ENCODE results near the gene LTBP1. TPM values are rescaled to one million over a fixed set of nuclear protein-coding genes. Genes with fewer than 3 reads are reported as not detected.

Gene LTBP1
- total and polyA plus RNA-seq, 2 experiments from 2014 or later = 15.7 to 49.8 TPM

DNA sequence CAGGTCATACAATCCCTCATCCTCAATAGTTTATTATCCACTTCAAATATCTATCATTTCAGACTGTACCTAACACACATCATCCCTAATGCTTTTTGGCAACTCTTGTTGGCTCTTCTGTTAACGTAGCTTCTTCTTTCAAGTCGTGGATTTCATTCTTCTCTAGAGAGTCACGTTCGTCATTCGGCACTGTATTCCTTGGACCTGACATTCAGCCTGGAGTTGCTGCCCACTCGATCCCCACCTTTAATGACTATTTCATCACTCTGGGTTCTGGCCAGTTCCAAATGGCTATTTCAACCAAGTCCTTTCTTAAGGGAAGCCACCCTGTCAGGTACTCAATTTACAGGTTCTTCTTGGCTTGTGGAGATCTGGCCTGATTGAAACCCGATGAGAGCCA is 337.5 kb downstream of the LTBP1 start:
- Histone ChIP-seq H3K27me3 (ENCODE audit: insufficient read depth) (no peaks in the 10 kb centered on the region), H3K36me3 (ENCODE audit: insufficient read depth) (no peaks in the 10 kb centered on the region), H3K79me2 (replicated peaks; ENCODE audit: insufficient read depth) (no peaks in the 10 kb centered on the region), H4K20me1 (replicated peaks; ENCODE audit: insufficient read depth) (no peaks in the 10 kb centered on the region), H2AFZ (no peak overlapping the region), H3F3A (replicated peaks; ENCODE audit: low read depth) (no peaks in the 10 kb centered on the region), H3K4me1 (ENCODE audit: insufficient read depth) (no peaks in the 10 kb centered on the region), H3K9me2 (ENCODE audit: insufficient read depth) (no peaks in the 10 kb centered on the region), H3K27ac (ENCODE audit: low read depth) (no peak overlapping the region), H3K4me3 (no peak overlapping the region), H3K4me2 (no peak overlapping the region)
- Mint-ChIP-seq H3K36me3 (ENCODE audit: low read depth) (0 out of 3 replicates have a peak, but pooled peaks cover 3% of the 10 kb centered on the region), H3K27me3 (ENCODE audit: insufficient read depth, low read depth, poor library complexity) (no peaks in the 10 kb centered on the region), H3K4me1 (no peaks in the 10 kb centered on the region), H3K27ac (no peak overlapping the region), H3K4me3 (no peak overlapping the region), H3K9me3 (no peaks in the 10 kb centered on the region)
- ATAC-seq = no peak
- TF ChIP-seq, protein P1, sequence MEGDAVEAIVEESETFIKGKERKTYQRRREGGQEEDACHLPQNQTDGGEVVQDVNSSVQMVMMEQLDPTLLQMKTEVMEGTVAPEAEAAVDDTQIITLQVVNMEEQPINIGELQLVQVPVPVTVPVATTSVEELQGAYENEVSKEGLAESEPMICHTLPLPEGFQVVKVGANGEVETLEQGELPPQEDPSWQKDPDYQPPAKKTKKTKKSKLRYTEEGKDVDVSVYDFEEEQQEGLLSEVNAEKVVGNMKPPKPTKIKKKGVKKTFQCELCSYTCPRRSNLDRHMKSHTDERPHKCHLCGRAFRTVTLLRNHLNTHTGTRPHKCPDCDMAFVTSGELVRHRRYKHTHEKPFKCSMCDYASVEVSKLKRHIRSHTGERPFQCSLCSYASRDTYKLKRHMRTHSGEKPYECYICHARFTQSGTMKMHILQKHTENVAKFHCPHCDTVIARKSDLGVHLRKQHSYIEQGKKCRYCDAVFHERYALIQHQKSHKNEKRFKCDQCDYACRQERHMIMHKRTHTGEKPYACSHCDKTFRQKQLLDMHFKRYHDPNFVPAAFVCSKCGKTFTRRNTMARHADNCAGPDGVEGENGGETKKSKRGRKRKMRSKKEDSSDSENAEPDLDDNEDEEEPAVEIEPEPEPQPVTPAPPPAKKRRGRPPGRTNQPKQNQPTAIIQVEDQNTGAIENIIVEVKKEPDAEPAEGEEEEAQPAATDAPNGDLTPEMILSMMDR (conservative IDR thresholded peaks at IDR 0.05; ENCODE audit: low read depth in 2 of 2) = no peak
- TF ChIP-seq EZH2phosphoT487 (IDR thresholded peaks at IDR 0.05; ENCODE audit: unreplicated experiment) = no peak
- TF ChIP-seq POLR2AphosphoS5 (IDR thresholded peaks at IDR 0.05; ENCODE audit: low read depth) = no peak
- TF ChIP-seq, protein P2, sequence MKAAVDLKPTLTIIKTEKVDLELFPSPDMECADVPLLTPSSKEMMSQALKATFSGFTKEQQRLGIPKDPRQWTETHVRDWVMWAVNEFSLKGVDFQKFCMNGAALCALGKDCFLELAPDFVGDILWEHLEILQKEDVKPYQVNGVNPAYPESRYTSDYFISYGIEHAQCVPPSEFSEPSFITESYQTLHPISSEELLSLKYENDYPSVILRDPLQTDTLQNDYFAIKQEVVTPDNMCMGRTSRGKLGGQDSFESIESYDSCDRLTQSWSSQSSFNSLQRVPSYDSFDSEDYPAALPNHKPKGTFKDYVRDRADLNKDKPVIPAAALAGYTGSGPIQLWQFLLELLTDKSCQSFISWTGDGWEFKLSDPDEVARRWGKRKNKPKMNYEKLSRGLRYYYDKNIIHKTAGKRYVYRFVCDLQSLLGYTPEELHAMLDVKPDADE (IDR thresholded peaks at IDR 0.05) = no peak
- TF ChIP-seq NANOG (IDR thresholded peaks at IDR 0.05; ENCODE audit: borderline replicate concordance) = no peak
- no peak for DNase-seq (ENCODE audit: low spot score)

DNA sequence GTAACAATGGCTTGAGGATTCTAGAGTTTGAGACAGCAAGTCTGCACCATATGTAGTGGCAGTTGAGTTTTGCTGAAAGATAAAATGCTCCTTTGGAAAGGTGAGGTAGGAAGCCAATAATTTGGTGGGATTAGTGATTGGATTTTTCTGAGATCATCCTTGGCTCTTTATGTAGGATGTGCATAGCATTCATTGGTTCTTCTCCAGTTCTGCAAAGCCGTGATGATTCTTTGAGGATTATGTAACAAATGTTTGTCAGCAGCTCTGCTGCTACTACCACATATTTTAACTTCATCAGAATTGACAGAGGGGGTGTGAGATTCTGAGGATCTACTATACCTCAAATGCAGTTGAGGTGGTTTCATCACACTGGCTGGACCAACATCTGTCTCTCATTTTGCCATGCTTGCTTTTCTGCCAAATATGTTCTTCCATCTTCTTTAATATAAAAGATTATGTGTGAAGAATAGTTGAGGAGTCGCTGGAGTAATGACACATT is 340.8 kb downstream of the LTBP1 start:
- H3K9me3 Mint-ChIP-seq = no peaks in the 10 kb centered on the region
- no peak overlapping the region for H3K4me3 Mint-ChIP-seq
- no peaks in the 10 kb centered on the region for H3F3A ChIP-seq (replicated peaks; ENCODE audit: low read depth)

More for the DNA sequence above, 340.8 kb downstream of the LTBP1 start:
- no peaks in the 10 kb centered on the region for H3K4me1 ChIP-seq (ENCODE audit: insufficient read depth)
- H3K36me3 Mint-ChIP-seq (ENCODE audit: low read depth) = 0 out of 3 replicates have a peak, but pooled peaks cover 3% of the 10 kb centered on the region
- H3K4me1 Mint-ChIP-seq = peaks cover under 1% of the 10 kb centered on the region; the same call in 1 of the 3 replicates
- no peaks in the 10 kb centered on the region; the same call in 1 of the 2 replicates for H4K20me1 ChIP-seq (replicated peaks; ENCODE audit: insufficient read depth)
- ATAC-seq = no peak
- TF ChIP-seq, protein P3, sequence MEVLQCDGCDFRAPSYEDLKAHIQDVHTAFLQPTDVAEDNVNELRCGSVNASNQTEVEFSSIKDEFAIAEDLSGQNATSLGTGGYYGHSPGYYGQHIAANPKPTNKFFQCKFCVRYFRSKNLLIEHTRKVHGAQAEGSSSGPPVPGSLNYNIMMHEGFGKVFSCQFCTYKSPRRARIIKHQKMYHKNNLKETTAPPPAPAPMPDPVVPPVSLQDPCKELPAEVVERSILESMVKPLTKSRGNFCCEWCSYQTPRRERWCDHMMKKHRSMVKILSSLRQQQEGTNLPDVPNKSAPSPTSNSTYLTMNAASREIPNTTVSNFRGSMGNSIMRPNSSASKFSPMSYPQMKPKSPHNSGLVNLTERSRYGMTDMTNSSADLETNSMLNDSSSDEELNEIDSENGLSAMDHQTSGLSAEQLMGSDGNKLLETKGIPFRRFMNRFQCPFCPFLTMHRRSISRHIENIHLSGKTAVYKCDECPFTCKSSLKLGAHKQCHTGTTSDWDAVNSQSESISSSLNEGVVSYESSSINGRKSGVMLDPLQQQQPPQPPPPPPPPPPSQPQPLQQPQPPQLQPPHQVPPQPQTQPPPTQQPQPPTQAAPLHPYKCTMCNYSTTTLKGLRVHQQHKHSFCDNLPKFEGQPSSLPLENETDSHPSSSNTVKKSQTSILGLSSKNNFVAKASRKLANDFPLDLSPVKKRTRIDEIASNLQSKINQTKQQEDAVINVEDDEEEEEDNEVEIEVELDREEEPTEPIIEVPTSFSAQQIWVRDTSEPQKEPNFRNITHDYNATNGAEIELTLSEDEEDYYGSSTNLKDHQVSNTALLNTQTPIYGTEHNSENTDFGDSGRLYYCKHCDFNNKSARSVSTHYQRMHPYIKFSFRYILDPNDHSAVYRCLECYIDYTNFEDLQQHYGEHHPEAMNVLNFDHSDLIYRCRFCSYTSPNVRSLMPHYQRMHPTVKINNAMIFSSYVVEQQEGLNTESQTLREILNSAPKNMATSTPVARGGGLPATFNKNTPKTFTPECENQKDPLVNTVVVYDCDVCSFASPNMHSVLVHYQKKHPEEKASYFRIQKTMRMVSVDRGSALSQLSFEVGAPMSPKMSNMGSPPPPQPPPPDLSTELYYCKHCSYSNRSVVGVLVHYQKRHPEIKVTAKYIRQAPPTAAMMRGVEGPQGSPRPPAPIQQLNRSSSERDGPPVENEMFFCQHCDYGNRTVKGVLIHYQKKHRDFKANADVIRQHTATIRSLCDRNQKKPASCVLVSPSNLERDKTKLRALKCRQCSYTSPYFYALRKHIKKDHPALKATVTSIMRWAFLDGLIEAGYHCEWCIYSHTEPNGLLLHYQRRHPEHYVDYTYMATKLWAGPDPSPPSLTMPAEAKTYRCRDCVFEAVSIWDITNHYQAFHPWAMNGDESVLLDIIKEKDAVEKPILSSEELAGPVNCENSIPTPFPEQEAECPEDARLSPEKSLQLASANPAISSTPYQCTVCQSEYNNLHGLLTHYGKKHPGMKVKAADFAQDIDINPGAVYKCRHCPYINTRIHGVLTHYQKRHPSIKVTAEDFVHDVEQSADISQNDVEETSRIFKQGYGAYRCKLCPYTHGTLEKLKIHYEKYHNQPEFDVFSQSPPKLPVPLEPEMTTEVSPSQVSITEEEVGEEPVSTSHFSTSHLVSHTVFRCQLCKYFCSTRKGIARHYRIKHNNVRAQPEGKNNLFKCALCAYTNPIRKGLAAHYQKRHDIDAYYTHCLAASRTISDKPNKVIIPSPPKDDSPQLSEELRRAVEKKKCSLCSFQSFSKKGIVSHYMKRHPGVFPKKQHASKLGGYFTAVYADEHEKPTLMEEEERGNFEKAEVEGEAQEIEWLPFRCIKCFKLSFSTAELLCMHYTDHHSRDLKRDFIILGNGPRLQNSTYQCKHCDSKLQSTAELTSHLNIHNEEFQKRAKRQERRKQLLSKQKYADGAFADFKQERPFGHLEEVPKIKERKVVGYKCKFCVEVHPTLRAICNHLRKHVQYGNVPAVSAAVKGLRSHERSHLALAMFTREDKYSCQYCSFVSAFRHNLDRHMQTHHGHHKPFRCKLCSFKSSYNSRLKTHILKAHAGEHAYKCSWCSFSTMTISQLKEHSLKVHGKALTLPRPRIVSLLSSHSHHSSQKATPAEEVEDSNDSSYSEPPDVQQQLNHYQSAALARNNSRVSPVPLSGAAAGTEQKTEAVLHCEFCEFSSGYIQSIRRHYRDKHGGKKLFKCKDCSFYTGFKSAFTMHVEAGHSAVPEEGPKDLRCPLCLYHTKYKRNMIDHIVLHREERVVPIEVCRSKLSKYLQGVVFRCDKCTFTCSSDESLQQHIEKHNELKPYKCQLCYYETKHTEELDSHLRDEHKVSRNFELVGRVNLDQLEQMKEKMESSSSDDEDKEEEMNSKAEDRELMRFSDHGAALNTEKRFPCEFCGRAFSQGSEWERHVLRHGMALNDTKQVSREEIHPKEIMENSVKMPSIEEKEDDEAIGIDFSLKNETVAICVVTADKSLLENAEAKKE (CRISPR knock-in tag; IDR thresholded peaks at IDR 0.05) = no peak
- TF ChIP-seq JUNB (IDR thresholded peaks at IDR 0.05; ENCODE audit: unreplicated experiment) (no peak), EZH2 (IDR thresholded peaks at IDR 0.05; ENCODE audit: low read depth, unreplicated experiment) (no peak), CREB1 (CRISPR knock-in tag; IDR thresholded peaks at IDR 0.05; ENCODE audit: low read depth) (no peak), EZH2phosphoT487 (IDR thresholded peaks at IDR 0.05; ENCODE audit: unreplicated experiment) (no peak)
- TF ChIP-seq, protein P2 (IDR thresholded peaks at IDR 0.05) = no peak
- DNase-seq (ENCODE audit: low spot score) = no peak
- no peak overlapping the region for H3K27ac ChIP-seq (ENCODE audit: low read depth)
- no peak overlapping the region for H3K4me3 ChIP-seq
- H3K79me2 ChIP-seq (replicated peaks; ENCODE audit: insufficient read depth) = no peaks in the 10 kb centered on the region
- no peak overlapping the region for H2AFZ ChIP-seq
- no peaks in the 10 kb centered on the region for H3K9me2 ChIP-seq (ENCODE audit: insufficient read depth)
- no peaks in the 10 kb centered on the region for H3K36me3 ChIP-seq (ENCODE audit: insufficient read depth)
- H3K4me2 ChIP-seq = no peak overlapping the region
- H3K27ac Mint-ChIP-seq = no peak overlapping the region
- no peaks in the 10 kb centered on the region for H3K27me3 Mint-ChIP-seq (ENCODE audit: insufficient read depth, low read depth, poor library complexity)
- no peaks in the 10 kb centered on the region for H3K27me3 ChIP-seq (ENCODE audit: insufficient read depth)

All from GM23338 (cell line).